Renal cortical epithelial cell (primary cell): ENCODE results near the gene HDAC9. TPM values are rescaled to one million over a fixed set of nuclear protein-coding genes. Genes with fewer than 3 reads are reported as not detected.
"Not testable (repeated sequence)": the region's sequence is repeated elsewhere in the genome, so short reads cannot be mapped to it uniquely, and the experiment has no call there.

Source experiments
- DNase-seq: peaks from one replicate; pipeline ENCODE4 v3.0.0-alpha.2; 2011; ENCODE audit warnings: low read depth
- total RNA-seq: library from RNA; depleted of rRNA; stranded (reverse); fragments of >200 nt; gene quantifications from 2 replicates; pipeline ENCODE4 v1.2.3, GENCODE V29; 2014

HDAC9 gene
- total RNA-seq, 1 donor from 2014 or later = 41.8 TPM

- peak; percentile 22 for DNase-seq
Observed at GRCh38 chr7:18724318-18724717, 228.8 kb downstream of the HDAC9 start.

DNA sequence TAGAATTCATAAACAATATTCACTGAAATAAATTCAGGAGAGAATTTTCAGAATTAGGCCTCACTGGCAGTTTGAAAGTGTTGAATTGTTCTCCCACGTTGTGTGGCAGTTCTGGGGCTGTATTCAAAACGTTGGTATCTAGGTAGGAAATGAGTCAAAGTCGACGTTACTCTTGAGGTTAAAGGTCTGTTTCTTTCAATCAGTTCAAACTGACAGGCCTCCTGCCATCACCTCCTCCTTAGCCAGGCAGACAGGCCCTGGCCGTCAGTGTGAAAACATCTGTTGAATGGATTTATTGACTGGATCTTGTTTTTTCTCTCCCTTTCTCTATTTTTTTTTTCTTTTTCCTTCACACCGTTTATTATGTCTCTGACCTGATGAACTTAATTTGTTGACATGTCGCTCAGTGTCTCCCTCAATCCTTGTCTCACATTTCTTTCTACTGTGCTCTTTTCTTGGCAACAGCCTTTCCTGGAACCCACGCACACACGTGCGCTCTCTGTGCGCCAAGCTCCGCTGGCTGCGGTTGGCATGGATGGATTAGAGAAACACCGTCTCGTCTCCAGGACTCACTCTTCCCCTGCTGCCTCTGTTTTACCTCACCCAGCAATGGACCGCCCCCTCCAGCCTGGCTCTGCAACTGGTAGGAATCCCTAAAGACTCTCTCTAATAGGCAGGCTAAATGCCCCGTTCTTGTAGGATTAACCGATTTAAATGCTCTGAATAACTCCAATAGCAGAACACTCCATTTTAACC, 231.7 kb downstream of the HDAC9 start:
- peak; percentile 43 for DNase-seq

- not testable (repeated sequence) for DNase-seq
Observed at GRCh38 chr7:18736012-18736411, 240.5 kb downstream of the HDAC9 start.

DNA sequence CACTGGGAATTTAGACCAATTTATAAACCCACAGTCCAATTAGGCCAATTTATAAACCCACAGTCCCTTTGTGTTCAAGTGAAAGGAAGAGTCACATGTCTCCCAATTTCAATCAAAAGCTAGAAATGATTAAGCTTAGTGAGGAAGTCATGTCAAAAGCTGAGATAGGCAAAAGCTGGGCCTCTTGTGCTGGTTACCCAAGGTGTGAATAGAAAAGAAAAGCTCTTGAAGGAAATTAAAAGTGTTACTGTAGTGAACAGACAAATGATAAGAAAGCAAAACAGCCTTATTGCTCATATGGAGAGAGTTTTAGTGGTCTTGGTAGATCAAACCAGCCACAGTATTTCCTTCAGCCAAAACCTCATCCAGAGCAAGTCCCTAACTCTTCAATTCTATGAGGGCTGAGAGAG, 245.0 kb downstream of the HDAC9 start:
- DNase-seq = no peak

DNA sequence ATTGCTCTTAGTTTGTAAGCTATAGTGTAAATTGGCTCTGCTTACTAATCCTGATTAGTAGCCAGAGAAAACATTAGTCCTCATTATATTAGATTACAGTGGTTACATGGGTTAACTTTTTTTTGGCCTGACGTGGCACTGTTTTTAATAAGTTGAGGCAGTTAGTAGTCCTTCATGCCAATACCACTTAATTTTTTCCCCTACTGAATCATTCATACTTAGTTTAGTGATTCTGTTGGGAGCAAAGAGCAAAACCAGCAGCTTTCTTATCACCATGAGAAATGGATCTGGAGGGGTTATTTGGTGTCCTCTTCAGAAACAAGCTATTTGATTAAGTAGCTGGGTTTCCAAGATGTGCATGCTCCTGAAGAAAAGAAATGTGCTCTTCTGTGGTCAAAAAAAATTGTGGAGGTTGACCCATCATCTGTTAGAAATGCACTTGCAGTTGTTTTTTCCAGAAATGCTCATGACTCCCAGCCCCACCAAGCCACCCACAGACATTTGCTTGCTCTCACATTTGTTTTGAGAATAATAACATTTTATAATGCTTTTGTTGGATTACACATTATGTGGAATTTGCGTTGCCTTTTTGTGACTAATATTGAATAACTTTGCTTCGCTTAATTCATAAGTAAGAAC, 258.5 kb downstream of the HDAC9 start:
- DNase-seq = peak; percentile 40

GRCh38 chr7:18754766-18755165, 259.2 kb downstream of the HDAC9 start:
- DNase-seq = peak; percentile 45

DNA sequence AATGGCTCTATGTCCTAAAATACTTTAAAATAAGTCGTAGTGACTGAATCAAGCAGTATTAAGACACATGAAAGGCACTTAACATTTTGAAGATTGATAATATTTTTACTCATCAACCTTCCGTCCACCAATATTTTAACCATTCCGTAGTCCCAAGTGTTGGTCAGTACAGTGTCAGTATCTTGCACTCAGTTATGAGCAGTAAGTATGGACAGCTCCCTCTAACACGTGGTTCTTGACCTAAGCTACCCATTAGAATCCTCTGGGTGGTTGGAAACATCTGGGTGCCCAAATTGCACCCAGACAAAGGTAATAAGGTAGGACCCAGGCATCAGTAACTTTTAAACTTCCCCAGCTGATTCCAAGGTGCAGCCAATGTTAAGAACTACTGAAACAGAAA, 260.2 kb downstream of the HDAC9 start:
- DNase-seq = no peak

GRCh38 chr7:18756378-18757050, 261.0 kb downstream of the HDAC9 start:
- DNase-seq = no peak

DNA sequence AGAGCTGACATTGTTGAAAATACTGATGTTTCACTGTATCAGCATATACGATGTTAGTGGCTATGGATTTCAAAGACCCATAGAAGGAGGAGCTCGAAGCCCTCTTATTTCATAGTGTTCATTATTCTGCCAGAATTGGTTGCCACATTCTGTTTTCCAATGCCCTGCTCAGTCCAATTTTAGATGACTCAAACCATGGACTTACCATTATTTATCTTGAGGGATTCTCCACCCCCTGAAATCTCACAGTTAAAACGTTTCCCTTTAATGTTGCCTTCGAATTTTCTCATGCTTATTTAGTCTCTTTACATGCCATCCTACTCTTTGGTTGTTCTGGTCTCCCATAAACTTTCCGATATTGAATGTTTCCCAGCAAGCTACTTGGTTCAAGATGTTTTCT, 264.5 kb downstream of the HDAC9 start:
- DNase-seq = no peak

- DNase-seq = no peak
Observed at GRCh38 chr7:18760631-18761445, 265.3 kb downstream of the HDAC9 start.

DNA sequence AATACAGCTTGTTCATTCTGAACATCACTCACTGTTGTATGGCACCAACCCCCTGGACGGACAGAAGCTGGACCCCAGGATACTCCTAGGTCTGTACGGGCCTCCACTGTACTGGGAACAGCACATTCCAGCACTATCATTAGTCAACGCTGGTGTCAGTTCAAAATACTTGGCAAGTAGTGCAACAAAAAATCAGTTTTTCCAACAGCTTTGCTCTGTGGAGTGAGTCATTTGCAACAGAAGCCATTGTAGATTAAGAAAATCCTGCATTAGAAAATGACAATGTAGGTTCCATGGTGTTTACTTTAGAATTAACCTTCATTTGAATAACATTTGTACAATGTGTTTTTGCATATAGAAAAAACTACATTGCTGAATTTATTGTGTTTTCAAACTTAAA, 266.6 kb downstream of the HDAC9 start:
- no peak for DNase-seq

GRCh38 chr7:18768256-18768655, 272.7 kb downstream of the HDAC9 start:
- DNase-seq = no peak

DNA sequence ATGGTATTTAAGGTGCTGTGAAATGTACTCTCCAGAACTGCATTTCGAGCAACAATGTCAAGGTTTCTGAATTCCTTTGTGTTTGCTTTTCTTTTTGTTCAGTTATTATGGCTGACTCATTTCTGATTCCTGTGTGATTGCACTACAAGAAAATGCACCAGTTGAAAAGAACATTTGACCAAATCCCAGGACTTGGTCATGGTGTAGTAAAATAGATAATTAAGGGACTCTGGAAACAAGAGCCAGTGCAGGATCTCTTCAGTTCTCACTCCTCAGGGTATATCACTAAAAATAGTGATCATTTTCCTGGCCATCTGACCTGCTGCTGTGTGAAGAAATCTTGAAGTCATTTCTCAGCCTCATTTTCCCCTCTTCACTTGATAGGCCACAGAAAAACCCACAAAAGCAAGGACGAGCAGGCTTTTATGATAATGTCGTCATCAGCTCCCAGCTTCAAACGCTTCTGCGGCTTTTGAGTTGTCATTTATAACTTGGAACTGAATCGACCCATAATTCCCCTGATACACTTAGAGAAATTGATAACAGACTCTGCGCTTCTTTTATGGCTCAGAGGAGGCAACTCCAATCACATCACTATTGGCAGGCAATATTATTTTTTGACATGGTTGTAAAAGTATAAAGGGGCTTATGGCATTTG, 274.7 kb downstream of the HDAC9 start:
- peak; percentile 86 for DNase-seq

DNA sequence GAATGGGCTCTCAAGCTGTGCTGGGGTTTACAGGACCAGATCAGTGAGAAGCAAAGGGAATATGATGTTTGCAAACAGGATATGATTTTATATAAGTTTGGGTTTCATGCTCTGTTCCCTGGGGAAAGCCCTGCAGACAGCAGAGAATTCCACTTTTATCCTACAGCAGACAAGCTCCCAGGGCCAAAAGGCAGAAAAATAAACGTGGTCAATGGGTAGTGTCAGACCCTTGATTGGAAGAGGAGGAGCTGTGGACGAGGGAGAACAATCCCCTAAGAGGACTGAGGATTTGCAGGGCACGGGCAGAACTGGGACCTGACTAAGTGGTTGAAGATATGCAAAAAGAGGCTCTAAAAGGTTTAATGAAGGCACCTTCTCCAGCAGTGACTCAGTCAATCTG, 275.3 kb downstream of the HDAC9 start:
- no peak for DNase-seq

DNA sequence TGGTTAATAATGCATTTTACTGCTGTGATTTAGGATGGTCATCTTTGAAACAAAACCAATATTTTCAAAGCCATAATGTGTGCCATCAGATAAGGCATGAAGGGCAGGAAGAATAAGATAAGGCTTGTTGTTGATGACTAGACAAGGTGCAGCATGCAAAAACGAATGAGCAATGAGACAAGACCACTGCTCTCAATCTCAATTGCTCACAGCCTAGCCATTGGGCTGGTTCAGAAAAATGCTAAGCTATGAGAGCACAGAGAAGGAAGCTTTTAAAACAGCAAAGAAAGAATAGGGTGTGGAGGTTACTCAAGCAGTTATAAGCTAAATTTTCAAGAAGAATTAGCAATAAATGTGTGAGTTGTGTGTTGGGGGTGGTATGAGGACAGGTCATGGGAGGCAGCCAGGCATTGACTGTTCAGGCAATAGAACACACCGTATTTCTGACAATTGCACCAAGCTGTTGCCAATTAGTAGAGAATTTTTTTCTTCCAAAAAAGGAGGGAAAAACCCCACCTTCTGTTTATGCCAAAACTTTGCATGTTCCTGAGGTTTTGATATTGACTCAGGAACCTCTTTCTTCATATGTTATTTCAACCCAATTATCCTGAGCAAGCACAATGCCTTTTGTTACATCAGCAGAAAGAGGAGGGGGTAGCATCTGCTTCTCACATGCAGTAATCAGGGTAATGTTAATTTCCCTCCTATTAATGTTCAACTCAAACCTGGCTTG, 276.5 kb downstream of the HDAC9 start:
- peak; percentile 65 for DNase-seq

GRCh38 chr7:18772567-18772965, 277.0 kb downstream of the HDAC9 start:
- no peak for DNase-seq

GRCh38 chr7:18777314-18777713, 281.8 kb downstream of the HDAC9 start:
- no peak for DNase-seq

DNA sequence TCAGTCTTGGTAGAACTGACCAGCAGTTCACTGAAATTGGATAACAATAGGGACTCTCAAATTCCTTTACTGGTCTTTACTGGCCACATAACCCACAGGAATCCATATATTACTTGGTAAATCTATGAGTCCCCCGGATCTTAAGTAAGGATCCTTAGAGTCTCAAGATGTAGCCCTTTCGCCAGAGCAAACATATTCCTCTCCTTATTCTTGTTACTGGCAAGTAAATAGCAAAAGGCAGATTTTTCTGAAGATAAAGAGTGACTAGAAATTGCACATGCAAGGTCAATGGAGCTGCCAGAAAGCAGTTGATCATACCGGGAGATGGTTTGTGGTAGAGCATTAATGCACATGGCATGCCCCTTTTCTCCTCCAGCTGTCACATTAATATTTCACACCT, 283.0 kb downstream of the HDAC9 start:
- no peak for DNase-seq

GRCh38 chr7:18780266-18780665, 284.7 kb downstream of the HDAC9 start:
- no peak for DNase-seq

DNA sequence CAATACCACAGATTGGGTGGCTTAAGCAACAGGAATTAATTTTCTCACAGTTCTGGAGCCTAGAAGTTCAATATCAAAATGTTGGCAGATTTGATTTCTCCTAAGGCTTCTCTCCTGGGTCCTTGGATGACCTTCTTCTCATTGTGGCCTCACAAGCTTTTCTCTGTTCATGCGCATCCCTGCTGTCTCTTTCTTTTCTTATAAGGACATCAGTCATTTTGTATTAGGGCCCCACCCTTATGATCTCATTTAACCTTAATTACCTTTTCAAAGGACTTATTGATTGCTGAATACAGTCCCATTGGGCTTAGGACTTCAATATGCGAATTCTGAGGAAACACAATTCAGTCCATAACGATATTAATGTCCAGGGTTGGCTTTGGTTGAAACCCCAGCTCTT, 285.4 kb downstream of the HDAC9 start:
- DNase-seq = no peak

GRCh38 chr7:18786196-18786727, 290.7 kb downstream of the HDAC9 start:
- no peak for DNase-seq
